GM21619 (cell line): ENCODE measurements around the gene ASPHD1.
"Not testable (repeated sequence)": the region's sequence is repeated elsewhere in the genome, so short reads cannot be mapped to it uniquely, and the experiment has no call there.

Source experiments
- ATAC-seq: cut with Tn5 transposase; IDR thresholded peaks from one replicate; pipeline ENCODE4 v1.9.1; 2021; ENCODE audit not compliant: unreplicated experiment

Gene ASPHD1

GRCh38 chr16:29906520-29907244 is 6.4 kb downstream of the ASPHD1 start:
- no peak for ATAC-seq

- ATAC-seq: no peak
Observed at GRCh38 chr16:29907973-29908372, 7.7 kb downstream of the ASPHD1 start.

GRCh38 chr16:29908719-29909220 is 8.5 kb downstream of the ASPHD1 start:
- no peak for ATAC-seq

- ATAC-seq: no peak
Observed at GRCh38 chr16:29909391-29909790, 9.1 kb downstream of the ASPHD1 start.

- ATAC-seq: not testable (repeated sequence)
Observed at GRCh38 chr16:29909851-29910250, 9.6 kb downstream of the ASPHD1 start.

- no peak for ATAC-seq
Observed at GRCh38 chr16:29910819-29911675, 10.8 kb downstream of the ASPHD1 start.

- ATAC-seq: no peak
Observed at GRCh38 chr16:29911676-29912010, 11.4 kb downstream of the ASPHD1 start.

- ATAC-seq: no peak
Observed at GRCh38 chr16:29912087-29912486, 11.8 kb downstream of the ASPHD1 start.

GRCh38 chr16:29913514-29913913 is 13.2 kb downstream of the ASPHD1 start:
- ATAC-seq: no peak

GRCh38 chr16:29915590-29916247 is 15.4 kb downstream of the ASPHD1 start:
- no peak for ATAC-seq

GRCh38 chr16:29916979-29917378 is 16.7 kb downstream of the ASPHD1 start:
- ATAC-seq: no peak

GRCh38 chr16:29920288-29921033 is 20.2 kb downstream of the ASPHD1 start:
- ATAC-seq: no peak

- ATAC-seq: no peak
Observed at GRCh38 chr16:29921034-29921385, 20.7 kb downstream of the ASPHD1 start.

GRCh38 chr16:29922326-29922725 is 22.0 kb downstream of the ASPHD1 start:
- no peak for ATAC-seq

GRCh38 chr16:29922986-29923501 is 22.8 kb downstream of the ASPHD1 start:
- ATAC-seq: no peak

- ATAC-seq: no peak
Observed at GRCh38 chr16:29925105-29925756, 24.9 kb downstream of the ASPHD1 start.

GRCh38 chr16:29925781-29926710 is 25.8 kb downstream of the ASPHD1 start, which contains the start of gene KCTD13:
Gene KCTD13 (minus strand): TSS chr16:29926226. CDS start chr16:29926033, 193 bp downstream.
- ATAC-seq: peak; percentile 82

GRCh38 chr16:29926711-29927052 is 26.4 kb downstream of the ASPHD1 start:
- ATAC-seq: no peak
